Measurements from ENCODE around the gene ACAP2.
"Not testable (repeated sequence)": the region's sequence is repeated elsewhere in the genome, so short reads cannot be mapped to it uniquely, and the experiment has no call there.

The ACAP2 gene

GRCh38 chr3:195466251-195466650 is 23.4 kb upstream of the ACAP2 start:
- no peak for DNase-seq (ENCODE audit: extremely low spot score)
- ChIA-PET POLR2A (no interaction called here), CTCF (no interaction called here)
- no peak for TF ChIP-seq CTCF (IDR thresholded peaks at IDR 0.05; ENCODE audit: control extremely low read depth, extremely low read depth, low read depth, missing control alignments)

- DNase-seq (ENCODE audit: extremely low spot score); POLR2A ChIA-PET: not testable (repeated sequence)
- CTCF ChIA-PET = interaction anchor here (1.1 to 2.0 kb wide), 2 partner anchors 9 to 15 kb away, joined by 3 to 7 read pairs; no protein-coding TSS in a partner anchor
These were observed 20.1 kb upstream of the ACAP2 start for GRCh38 chr3:195462922-195463321.

- no peak for DNase-seq (ENCODE audit: extremely low spot score)
- TF ChIP-seq CTCF (IDR thresholded peaks at IDR 0.05; ENCODE audit: control extremely low read depth, extremely low read depth, low read depth, missing control alignments) = no peak
- POLR2A ChIA-PET = no interaction called here
- CTCF ChIA-PET = interaction anchor here (1.0 to 2.0 kb wide), 2 partner anchors 9 to 191 kb away, joined by 3 to 7 read pairs; partner anchors contain the start of gene XXYLT1
These were observed 19.4 kb upstream of the ACAP2 start for GRCh38 chr3:195462308-195462610.

GRCh38 chr3:195461594-195462307 is 18.9 kb upstream of the ACAP2 start:
- ChIA-PET CTCF (interaction anchor here (1.0 to 2.0 kb wide), 2 partner anchors 10 to 190 kb away, joined by 3 to 7 read pairs; partner anchors contain the start of gene XXYLT1), POLR2A (no interaction called here)
- DNase-seq (ENCODE audit: extremely low spot score) = no peak
- no peak for TF ChIP-seq CTCF (IDR thresholded peaks at IDR 0.05; ENCODE audit: control extremely low read depth, extremely low read depth, low read depth, missing control alignments)

GRCh38 chr3:195460091-195460713 is 17.4 kb upstream of the ACAP2 start:
- POLR2A ChIA-PET = no interaction called here
- DNase-seq (ENCODE audit: extremely low spot score) = no peak
- TF ChIP-seq CTCF (IDR thresholded peaks at IDR 0.05; ENCODE audit: control extremely low read depth, extremely low read depth, low read depth, missing control alignments) = no peak
- CTCF ChIA-PET = interaction anchor here (1.5 kb wide), 1 partner anchor 189 kb away, joined by 4 read pairs; the partner anchor contains the start of gene XXYLT1

- peak; percentile 53 for DNase-seq (ENCODE audit: extremely low spot score)
- POLR2A ChIA-PET = no interaction called here
- TF ChIP-seq CTCF (IDR thresholded peaks at IDR 0.05; ENCODE audit: control extremely low read depth, extremely low read depth, low read depth, missing control alignments) = no peak
- CTCF ChIA-PET = no interaction called here
These were observed 15.5 kb upstream of the ACAP2 start for GRCh38 chr3:195458316-195458717.

- ChIA-PET CTCF (interaction anchor here (1.9 kb wide), 1 partner anchor 13 kb away, joined by 5 read pairs; the partner anchor contains the start of gene ACAP2), POLR2A (no interaction called here)
- no peak for TF ChIP-seq CTCF (IDR thresholded peaks at IDR 0.05; ENCODE audit: control extremely low read depth, extremely low read depth, low read depth, missing control alignments)
- no peak for DNase-seq (ENCODE audit: extremely low spot score)
These were observed 13.0 kb upstream of the ACAP2 start for GRCh38 chr3:195455789-195456188.
